Right lobe of liver (tissue), 4 donors: ENCODE results near the gene USP12.

Experiments used
- CTCF ChIP-seq, 4 donors: fragments of 200-600 bp in 3 of 4; fragments of 450-650 bp in 1 of 4; IDR thresholded peaks; one replicate each; pipeline versions ENCODE4 v1.5.1 to v1.8.0; 2016 to 2022; ENCODE audit warnings: antibody characterized with exemption in 4 of 4, mild to moderate bottlenecking in 2 of 4
- POLR2A ChIP-seq: fragments of 450-650 bp; IDR thresholded peaks from one replicate; pipeline ENCODE4 v1.6.1; 2017; ENCODE audit warnings: antibody characterized with exemption, mild to moderate bottlenecking
- donor health status: DM: no; HTN: no; CAD: no.
- donor health status: DM: no; HTN: no; CAD: no.
- donor health status: DM: no; HTN: yes; CAD: no.

- no peak for TF ChIP-seq CTCF (IDR thresholded peaks at IDR 0.05)
- TF ChIP-seq POLR2A, result no peak
These were observed 16.6 kb upstream of the USP12 start for GRCh38 chr13:27188239-27188638.
